Measurements from ENCODE around the gene SSH2. TPM values are rescaled to one million over a fixed set of nuclear protein-coding genes. Genes with fewer than 3 reads are reported as not detected.

Gene SSH2
- total RNA-seq, 1 experiment from 2014 or later: 14.6 TPM

GRCh38 chr17:29629839-29630238, 300.2 kb downstream of the SSH2 start:
- no peak overlapping the region for H3T11ph ChIP-seq (ENCODE audit: low read length)
- H3K9me3 ChIP-seq (ENCODE audit: control insufficient read depth, low read depth, low read length): no peaks in the 10 kb centered on the region
- no peaks in the 10 kb centered on the region for H3K23me2 ChIP-seq (ENCODE audit: insufficient read length, low read depth, low read length, poor library complexity, severe bottlenecking)
- H3K23ac ChIP-seq (ENCODE audit: insufficient read length, low read depth, low read length): no peak overlapping the region
- no peak overlapping the region for H4K91ac ChIP-seq (ENCODE audit: insufficient read length, low read depth, low read length)
- no peaks in the 10 kb centered on the region for H3K4me1 ChIP-seq (ENCODE audit: insufficient read depth, low read length)
- H2AFZ ChIP-seq (ENCODE audit: low read length): no peak overlapping the region
- peaks cover 13 to 17% of the 10 kb centered on the region in 2 experiments for H3K4me1 Mint-ChIP-seq
- H3K4me2 ChIP-seq (ENCODE audit: insufficient read depth, insufficient read length, low read length): no peak overlapping the region
- DNase-seq: no peak
- H3K4ac ChIP-seq (ENCODE audit: low read depth, low read length): no peak overlapping the region
- peak overlapping the region in 1 of 3 experiments; percentile 57; a peak in 1 of 7 replicates for H3K27ac Mint-ChIP-seq
- no peak overlapping the region for H3K27ac ChIP-seq (ENCODE audit: insufficient read length, low read depth, low read length)
- no peak overlapping the region for H3K56ac ChIP-seq (ENCODE audit: insufficient read length, low read depth, low read length)
- no peak overlapping the region for H4K5ac ChIP-seq (ENCODE audit: insufficient read length, low read depth, low read length)
- no peak overlapping the region for H3K4me3 Mint-ChIP-seq
- no CpG with 5 or more reads among the region's 2 CpGs for WGBS (ENCODE audit: extremely low coverage, insufficient read length, low lambda C conversion rate)
- H2BK5ac ChIP-seq (ENCODE audit: insufficient read length, low read length): no peak overlapping the region
- H4K20me1 ChIP-seq (ENCODE audit: control insufficient read depth, insufficient read depth, insufficient read length): no peaks in the 10 kb centered on the region
- H3K14ac ChIP-seq (ENCODE audit: insufficient read depth, low read length): no peak overlapping the region
- H3K27me3 Mint-ChIP-seq (ENCODE audit: low read depth): no peaks in the 10 kb centered on the region
- H2BK15ac ChIP-seq (ENCODE audit: low read depth, low read length): no peak overlapping the region
- no peak overlapping the region for H2BK12ac ChIP-seq (ENCODE audit: insufficient read length, low read depth, low read length)
- no peak overlapping the region for H2AK5ac ChIP-seq (ENCODE audit: insufficient read length, low read length)
- H3K9me3 Mint-ChIP-seq: no peaks in the 10 kb centered on the region
- no peak overlapping the region for H4K8ac ChIP-seq (replicated peaks; ENCODE audit: insufficient read length, low read depth, low read length)
- TF ChIP-seq CTCF (conservative IDR thresholded peaks at IDR 0.05): no peak
- H3K36me3 Mint-ChIP-seq (ENCODE audit: insufficient read depth in 1 of 3, low read depth in 3 of 3): peaks cover 3 to 8% (median 6%) of the 10 kb centered on the region in 3 experiments; a peak in 4 of 7 replicates
- H3K27me3 ChIP-seq (ENCODE audit: insufficient read depth, low read length): no peaks in the 10 kb centered on the region
- H3K18ac ChIP-seq (ENCODE audit: insufficient read length, low read depth, low read length): no peak overlapping the region
- H2BK120ac ChIP-seq (ENCODE audit: low read depth, low read length, poor library complexity, severe bottlenecking): no peak overlapping the region
- no peak overlapping the region for H2BK20ac ChIP-seq (ENCODE audit: low read depth, low read length, poor library complexity, severe bottlenecking)
- H3K79me2 ChIP-seq (ENCODE audit: insufficient read depth, low read length): no peaks in the 10 kb centered on the region
- H3K9ac ChIP-seq (ENCODE audit: extremely low read depth, insufficient read length, low read length): no peak overlapping the region
- H3K79me1 ChIP-seq (ENCODE audit: insufficient read depth, low read depth, low read length, poor library complexity, severe bottlenecking): no peaks in the 10 kb centered on the region

Measured in H9 (cell line).